H54 (cell line): ENCODE data around the gene HOXD12.

ENCODE experiments used
- DNase-seq: peaks from one replicate; pipeline ENCODE4 v3.0.0; 2011; ENCODE audit warnings: low spot score, mixed read lengths; ENCODE audit not compliant: insufficient read length
- FAIRE-seq: peaks from 3 replicates; lab custom pipeline; 2011; peaks lifted over from hg19 to GRCh38; lab: Jason Lieb, UNC
- POLR2A ChIP-seq: IDR thresholded peaks from 2 replicates; pipeline ENCODE4 v1.6.1; 2011; ENCODE audit warnings: low read depth, mild to moderate bottlenecking, low read length

The HOXD12 gene

DNA sequence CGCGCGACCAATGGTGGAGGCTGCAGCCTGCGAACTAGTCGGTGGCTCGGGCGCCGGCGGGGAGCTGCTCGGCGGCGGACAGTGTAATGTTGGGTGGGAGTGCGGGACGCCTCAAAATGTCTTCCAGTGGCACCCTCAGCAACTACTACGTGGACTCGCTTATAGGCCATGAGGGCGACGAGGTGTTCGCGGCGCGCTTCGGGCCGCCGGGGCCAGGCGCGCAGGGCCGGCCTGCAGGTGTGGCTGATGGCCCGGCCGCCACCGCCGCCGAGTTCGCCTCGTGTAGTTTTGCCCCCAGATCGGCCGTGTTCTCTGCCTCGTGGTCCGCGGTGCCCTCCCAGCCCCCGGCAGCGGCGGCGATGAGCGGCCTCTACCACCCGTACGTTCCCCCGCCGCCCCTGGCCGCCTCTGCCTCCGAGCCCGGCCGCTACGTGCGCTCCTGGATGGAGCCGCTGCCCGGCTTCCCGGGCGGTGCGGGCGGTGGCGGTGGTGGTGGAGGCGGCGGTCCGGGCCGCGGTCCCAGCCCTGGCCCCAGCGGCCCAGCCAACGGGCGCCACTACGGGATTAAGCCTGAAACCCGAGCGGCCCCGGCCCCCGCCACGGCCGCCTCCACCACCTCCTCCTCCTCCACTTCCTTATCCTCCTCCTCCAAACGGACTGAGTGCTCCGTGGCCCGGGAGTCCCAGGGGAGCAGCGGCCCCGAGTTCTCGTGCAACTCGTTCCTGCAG is 23.3 kb downstream of the HOXD12 start, which contains the start of gene HOXD9:
Gene HOXD9 (plus strand): TSS at position 37 of the 728 bp plus-strand sequence. CDS start 50 bp downstream, at position 87.
- no peak for DNase-seq
- no peak for FAIRE-seq
- TF ChIP-seq POLR2A, result no peak

DNA sequence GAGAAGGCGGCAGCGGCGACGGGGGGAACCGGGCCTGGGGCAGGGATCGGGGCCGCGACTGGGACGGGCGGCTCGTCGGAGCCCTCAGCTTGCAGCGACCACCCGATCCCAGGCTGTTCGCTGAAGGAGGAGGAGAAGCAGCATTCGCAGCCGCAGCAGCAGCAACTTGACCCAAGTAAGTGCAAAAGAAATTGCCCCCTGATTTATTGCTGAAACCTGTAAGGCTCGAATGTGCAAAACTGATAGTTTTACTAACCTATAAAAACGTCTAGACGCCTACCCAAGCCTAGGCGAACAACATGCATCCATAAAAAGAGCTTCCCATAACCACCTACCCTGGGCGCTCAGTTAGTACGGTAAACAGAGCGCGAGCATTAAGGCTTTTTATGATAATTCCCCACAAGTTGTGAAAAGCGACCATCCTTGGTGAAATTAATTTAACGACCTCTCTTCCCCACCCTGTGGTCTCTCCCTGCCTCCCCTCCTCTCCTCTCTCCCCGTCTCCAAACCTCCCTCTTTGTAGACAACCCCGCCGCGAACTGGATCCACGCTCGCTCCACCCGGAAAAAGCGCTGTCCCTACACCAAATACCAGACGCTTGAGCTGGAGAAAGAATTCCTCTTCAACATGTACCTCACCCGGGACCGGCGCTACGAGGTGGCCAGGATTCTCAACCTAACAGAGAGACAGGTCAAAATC is 24.0 kb downstream of the HOXD12 start:
- no peak for DNase-seq
- no peak for FAIRE-seq
- no peak for TF ChIP-seq POLR2A

DNA sequence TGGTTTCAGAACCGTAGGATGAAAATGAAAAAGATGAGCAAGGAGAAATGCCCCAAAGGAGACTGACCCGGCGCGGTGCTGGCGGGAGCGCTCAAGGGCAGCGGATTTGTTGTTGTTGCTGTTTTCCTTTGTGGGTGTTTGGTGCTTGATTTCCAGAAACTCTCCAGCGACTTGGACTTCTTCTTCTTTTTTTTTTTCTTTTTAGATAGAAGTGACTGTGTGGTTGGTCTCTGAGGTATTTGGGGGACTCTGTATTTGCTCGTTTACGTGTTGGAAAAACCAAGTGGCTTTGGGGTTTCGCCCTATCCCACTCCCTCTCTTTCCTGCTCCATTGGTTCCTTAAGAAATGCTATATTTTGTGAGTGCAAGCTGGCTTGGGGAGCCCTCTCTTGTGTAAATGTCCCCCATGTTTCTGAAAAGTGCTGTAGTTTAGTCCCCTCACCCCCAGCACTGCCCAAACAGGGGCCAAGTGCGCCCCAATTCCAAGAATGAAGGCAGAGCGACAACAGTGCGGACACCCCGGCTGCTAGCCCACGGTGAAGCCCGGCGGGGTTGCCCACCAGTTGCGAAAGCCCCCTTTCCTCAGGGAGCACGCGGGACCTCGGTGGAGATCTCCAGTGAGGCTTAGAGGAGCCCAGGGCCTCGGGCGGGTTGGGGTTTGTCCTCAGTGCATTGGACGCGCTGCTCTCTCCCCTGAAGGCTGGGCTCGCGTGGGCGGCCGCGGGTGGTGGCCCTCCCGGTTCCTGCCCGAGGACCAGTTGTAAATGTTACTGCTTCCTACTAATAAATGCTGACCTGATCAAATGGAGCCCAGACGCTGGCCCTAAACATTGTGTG is 24.7 kb downstream of the HOXD12 start:
- FAIRE-seq, result no peak
- no peak for TF ChIP-seq POLR2A
- no peak for DNase-seq

DNA sequence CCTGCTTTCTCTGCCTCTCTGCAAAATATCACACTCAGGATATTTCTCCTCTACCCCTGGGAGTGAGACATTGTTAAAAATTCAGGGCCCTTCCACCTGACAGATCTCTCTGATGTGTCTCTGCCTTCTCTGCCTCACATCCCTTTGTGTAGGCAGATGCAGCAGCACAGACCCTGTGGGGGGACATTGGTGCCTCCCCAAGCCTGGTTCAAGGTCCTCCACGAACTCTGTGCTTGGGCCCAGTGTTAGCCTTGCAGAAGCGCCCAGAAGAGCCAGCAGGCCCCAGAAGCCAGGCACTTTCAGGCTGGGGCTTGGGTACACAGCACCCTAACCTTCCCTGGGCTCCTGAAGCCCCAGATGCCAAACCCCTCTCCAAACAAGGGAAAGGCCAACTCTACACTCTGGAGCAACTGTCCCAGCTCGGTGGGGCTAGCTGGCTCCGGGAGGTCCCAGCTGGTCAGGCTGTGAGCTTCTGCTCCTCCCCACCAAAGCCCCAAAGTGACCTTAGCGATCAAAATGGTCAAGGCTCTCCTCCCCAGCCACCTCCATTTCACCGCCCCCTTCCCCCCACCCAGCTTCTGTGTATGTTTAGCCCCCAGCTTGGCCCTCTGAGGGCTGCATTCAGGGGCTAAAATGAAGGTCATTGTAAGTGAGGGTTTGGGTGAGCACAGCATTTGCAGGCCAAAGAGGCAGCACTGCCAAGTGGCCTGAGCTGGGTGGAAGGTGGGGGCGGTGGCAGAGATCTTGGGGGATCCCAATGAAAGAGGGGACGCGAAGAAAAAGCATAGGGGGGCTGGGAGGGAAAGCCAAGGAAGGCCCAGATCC is 25.6 kb downstream of the HOXD12 start:
- FAIRE-seq (no peak), DNase-seq (no peak)
- no peak for TF ChIP-seq POLR2A

DNA sequence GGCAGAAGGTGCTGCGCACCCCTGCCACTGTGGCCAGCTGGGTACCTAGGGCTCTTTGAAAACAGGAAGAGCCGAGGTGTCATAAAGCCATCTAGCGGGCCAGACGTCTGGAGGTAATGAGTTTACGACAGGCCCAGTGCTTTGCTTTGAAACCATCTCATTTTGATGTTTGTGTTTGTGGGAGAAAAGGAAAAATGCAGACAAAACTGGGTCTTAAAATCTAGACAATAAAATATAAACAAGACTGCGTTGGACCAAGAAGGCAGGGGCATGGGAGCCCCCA is 26.1 kb downstream of the HOXD12 start:
- FAIRE-seq (no peak), DNase-seq (no peak)
- no peak for TF ChIP-seq POLR2A

DNA sequence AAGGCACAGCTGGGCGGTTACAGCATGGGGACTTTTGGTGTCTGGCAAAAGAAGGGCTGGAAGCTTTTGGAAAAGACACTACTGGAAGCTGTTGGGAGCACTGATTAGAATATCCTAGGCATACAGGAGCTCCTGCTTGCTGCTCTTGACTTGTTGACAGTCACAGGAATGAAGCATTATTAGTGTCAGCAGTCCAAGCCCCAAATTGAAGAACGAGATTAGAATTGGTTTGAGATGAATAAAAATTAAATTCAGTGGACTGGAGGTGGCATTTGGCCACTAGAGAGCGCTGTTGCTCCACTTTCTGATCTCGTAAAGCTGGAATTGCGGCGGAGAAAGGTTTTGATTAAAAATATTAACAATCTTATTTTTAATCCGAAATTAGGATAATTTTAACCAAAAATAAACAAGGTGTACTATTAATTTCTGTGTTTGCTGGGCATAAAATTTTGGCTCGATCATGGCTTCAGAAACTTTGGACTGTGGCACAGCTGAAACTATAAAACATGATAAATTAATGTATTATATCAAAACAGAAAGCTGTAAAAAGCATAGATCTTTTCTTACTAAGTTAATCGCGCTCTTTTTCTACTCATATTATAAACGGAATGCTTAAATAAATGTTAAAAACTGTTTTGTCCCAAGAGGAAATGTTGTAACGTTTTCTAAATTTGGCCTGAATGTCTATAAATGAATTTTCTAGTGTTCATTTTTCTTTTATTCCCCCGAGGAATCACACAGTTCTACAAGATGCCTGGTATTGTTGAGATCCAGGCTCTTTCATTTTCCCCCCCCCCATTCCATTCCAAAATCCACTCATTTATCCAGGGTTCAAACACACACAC is 27.6 kb downstream of the HOXD12 start:
- no peak for TF ChIP-seq POLR2A
- FAIRE-seq (peak; percentile 82), DNase-seq (no peak)

DNA sequence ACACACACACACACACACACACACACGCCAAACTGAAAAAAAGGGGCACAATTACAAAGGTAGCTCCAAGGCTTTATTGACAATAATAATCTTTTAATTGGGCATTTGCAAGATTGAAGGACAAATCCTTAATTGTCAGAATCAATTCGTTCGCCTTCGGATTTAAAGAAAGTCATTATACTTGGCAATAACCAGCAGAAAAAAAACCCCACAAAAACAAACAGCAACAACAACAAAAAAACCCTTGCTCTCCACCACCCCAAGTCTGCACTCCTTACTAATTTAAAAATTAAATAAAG is 28.1 kb downstream of the HOXD12 start:
- FAIRE-seq (no peak), DNase-seq (no peak)
- no peak for TF ChIP-seq POLR2A

DNA sequence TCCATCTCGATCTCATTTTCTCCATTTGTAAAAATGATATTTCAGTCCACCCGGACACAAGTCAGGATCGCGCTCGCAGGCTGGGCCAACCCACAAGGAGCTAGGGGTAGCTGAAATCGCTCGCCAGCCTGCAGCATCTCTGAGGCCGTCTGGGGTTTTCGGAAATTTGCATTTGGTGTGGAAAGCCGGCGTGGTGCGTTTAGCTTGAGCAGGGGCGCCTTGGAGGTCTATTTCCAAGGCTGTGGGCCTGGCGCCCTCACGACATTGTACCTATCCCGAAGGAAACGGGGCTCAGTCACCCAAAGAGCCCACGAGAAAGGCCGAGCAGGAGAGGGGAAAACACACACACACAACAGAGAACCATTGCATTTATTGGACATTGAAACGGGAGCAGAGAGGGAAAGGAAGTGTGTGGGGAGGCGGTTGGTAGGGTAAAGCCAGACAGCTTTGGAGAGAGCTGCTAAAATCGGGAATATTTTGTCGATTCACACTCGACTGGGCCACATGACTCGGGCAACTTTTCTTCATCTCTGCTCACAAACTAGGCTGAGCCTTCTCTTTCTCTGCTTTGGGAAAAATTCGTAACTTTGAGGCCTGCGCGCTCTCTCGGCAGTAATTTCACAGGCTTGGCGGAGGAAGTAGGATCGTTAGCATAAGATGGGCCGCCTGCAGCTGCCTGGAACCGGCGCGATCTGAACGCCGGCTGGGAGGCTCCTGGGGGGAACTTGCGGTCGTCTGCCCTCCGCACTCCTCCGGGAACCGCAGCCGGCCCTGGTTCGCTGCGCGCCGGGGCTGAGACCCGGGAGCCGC is 28.8 kb downstream of the HOXD12 start:
- FAIRE-seq (no peak), DNase-seq (no peak)
- TF ChIP-seq POLR2A, result no peak

DNA sequence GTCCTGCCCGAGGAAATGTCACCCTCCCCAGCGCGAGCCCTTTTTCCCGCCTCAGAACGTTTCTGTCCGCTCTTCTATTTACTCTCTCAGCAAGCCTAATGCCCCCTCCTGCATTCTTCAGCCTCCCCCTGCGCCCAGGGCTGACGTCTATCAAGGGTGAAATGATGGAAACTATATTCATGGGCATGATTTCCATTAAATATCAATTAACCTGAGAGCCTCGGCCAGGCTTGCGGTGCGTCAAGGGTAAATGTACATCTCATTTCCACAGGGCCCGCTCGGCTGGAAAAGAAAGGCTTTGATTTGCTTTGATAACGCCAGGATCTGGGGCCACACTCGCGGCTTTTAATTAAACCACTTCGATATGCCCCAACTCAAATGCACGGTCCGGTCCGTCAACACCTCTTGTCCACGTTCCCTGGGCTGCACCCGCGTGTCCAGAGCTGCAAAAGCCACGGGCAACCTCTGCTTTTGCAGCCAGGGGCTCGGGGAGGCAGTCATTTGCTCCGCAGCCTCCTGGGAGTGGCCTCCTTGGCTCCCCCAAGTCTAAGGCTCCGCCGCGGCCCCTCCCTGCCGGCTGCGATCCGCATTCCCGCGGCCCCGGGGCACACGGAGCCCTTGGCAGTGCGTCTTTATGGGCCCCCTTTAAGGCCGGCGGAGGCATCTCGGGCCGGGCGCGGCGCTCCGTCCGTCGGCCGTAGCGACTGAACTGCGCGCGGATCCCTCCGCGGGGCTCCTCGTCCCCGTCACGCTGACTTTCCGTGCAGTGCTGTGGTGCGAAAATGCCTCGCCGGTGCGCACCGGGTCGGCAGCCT is 29.6 kb downstream of the HOXD12 start, which contains the start of gene HOXD8:
Gene HOXD8 (plus strand): TSS at position 724 of the 815 bp plus-strand sequence. CDS start 662 bp downstream, outside the sequence.
- 0 out of 2 replicates have a peak, but pooled peaks have one; percentile 29 for TF ChIP-seq POLR2A
- FAIRE-seq, result no peak
- DNase-seq, result no peak

DNA sequence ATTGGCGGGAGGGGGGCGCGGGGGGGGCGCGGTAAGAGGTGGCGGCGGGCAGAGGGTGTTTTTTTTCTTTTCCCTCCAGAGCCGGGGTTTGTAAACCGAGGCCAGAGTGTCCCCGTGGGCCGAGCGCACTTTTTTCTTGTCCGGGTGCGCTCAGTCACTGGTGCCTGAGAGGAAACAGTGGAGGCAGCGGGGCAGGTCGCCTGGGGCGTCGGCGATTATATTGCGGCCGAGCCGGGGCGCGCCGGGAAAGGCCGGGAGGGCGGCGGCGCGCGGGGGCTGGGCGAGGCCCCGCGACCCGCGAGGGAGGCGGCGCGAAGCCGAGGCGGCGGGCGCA is 30.2 kb downstream of the HOXD12 start:
- TF ChIP-seq POLR2A, result no peak
- FAIRE-seq (no peak), DNase-seq (no peak)

DNA sequence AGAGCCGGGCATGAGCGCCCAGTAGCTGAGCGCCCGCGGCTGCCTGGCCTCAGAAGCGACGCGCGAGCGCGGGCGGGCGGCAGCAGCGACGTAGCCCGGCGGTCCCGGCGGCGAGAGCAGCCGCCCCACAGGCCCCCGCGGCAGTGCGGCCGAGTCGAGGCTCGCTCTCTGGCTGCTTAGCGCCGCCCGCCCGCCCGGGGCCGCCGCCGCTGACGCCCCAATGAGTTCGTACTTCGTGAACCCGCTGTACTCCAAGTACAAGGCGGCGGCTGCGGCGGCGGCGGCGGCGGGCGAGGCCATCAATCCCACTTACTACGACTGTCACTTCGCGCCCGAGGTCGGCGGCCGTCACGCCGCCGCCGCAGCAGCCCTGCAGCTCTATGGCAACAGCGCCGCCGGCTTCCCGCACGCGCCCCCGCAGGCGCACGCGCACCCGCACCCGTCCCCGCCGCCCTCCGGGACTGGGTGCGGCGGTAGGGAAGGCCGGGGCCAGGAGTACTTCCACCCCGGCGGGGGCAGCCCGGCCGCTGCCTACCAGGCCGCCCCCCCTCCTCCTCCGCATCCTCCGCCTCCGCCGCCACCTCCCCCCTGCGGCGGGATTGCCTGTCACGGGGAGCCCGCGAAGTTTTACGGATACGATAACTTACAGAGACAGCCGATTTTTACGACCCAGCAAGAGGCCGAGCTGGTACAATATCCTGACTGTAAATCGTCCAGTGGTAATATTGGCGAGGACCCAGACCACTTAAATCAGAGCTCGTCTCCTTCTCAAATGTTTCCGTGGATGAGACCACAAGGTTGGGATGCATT is 30.8 kb downstream of the HOXD12 start:
- FAIRE-seq (no peak), DNase-seq (peak; percentile 57)
- TF ChIP-seq POLR2A, result peak; percentile 25; the same call in 1 of the 2 replicates
